SU-DHL-6 (cell line): Measurements from ENCODE around the gene EMILIN1.

Experiments
- EZH2phosphoT487 ChIP-seq: fragments of 200-600 bp; sonication (generic), shearing (Covaris generic); conservative IDR thresholded peaks from 2 replicates; pipeline ENCODE4 v1.6.1; 2018; ENCODE audit warnings: mild to moderate bottlenecking, antibody characterized with exemption, low read length, moderate library complexity, mixed read lengths
- TF ChIP-seq, protein P1 (sequence below): fragments of 200-600 bp; sonication (generic); IDR thresholded peaks from one replicate; pipeline ENCODE4 v1.5.1; 2017; ENCODE audit warnings: antibody characterized with exemption, mild to moderate bottlenecking, low read length, moderate library complexity; ENCODE audit not compliant: insufficient read depth, poor library complexity, severe bottlenecking

DNA sequence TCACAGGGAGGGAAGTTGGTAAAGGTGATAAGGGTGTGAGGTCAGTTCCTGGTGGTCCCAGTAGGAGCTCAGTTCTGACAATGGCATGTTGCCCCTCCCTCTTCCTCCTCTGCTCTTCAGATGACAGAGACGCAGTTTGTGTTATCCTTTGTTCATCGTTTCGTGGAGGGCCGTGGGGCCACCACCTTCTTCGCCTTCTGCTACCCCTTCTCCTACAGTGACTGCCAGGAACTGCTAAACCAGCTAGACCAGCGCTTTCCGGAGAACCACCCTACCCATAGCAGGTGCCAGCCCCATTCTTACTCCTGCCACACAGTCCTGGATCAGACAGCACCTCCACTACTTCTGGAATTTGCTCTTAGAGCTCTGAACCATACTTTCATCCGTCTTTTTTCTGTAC lies 24.6 kb upstream of the EMILIN1 start:
- TF ChIP-seq, protein P1, sequence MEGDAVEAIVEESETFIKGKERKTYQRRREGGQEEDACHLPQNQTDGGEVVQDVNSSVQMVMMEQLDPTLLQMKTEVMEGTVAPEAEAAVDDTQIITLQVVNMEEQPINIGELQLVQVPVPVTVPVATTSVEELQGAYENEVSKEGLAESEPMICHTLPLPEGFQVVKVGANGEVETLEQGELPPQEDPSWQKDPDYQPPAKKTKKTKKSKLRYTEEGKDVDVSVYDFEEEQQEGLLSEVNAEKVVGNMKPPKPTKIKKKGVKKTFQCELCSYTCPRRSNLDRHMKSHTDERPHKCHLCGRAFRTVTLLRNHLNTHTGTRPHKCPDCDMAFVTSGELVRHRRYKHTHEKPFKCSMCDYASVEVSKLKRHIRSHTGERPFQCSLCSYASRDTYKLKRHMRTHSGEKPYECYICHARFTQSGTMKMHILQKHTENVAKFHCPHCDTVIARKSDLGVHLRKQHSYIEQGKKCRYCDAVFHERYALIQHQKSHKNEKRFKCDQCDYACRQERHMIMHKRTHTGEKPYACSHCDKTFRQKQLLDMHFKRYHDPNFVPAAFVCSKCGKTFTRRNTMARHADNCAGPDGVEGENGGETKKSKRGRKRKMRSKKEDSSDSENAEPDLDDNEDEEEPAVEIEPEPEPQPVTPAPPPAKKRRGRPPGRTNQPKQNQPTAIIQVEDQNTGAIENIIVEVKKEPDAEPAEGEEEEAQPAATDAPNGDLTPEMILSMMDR = no peak
- no peak for TF ChIP-seq EZH2phosphoT487
